Panc1 (cell line): ENCODE data around the gene KREMEN2. TPM values are rescaled to one million over a fixed set of nuclear protein-coding genes. Genes with fewer than 3 reads are reported as not detected.

Source experiments
- ATAC-seq: fragments of 200-7000 bp; cut with Tn5 transposase; 2 replicates; pipeline ENCODE4 v1.9.1; 2020; ENCODE audit warnings: mild to moderate bottlenecking, moderate library complexity
- Bru-seq: library from RNA; stranded (reverse); fragments of 400-500 nt; gene quantifications from one replicate; lab custom pipeline; 2021; lab: Mats Ljungman, UMichigan
- BruChase-seq, 2 experiments: library from RNA; stranded (reverse); fragments of 400-500 nt; gene quantifications; one replicate each; lab custom pipeline; 2021; lab: Mats Ljungman, UMichigan
- BruUV-seq: library from RNA; stranded (reverse); fragments of 400-500 nt; replicated peaks from 2 replicates; lab custom pipeline; 2021; lab: Mats Ljungman, UMichigan
- CTCF ChIA-PET: fragments of 300-600 bp; sonication (Branson Sonifier 250); formaldehyde crosslinking; loops from one replicate; lab custom pipeline; 2022; ENCODE audit warnings: antibody characterized with exemption; lab: Charles Lee
- POLR2A ChIA-PET: fragments of 300-600 bp; sonication (Branson Sonifier 250); formaldehyde crosslinking; loops from one replicate; lab custom pipeline; 2022; ENCODE audit warnings: antibody characterized with exemption; lab: Charles Lee
- DNase-seq: peaks from one replicate; pipeline ENCODE4 v3.0.0-alpha.2; 2010; ENCODE audit warnings: low read depth, low spot score
- H3K27ac ChIP-seq: 2 replicates; pipeline ENCODE4 v1.5.1; 2011; ENCODE audit warnings: mild to moderate bottlenecking, low read length, inconsistent platforms
- H3K27me3 ChIP-seq: fragments of 200-500 bp; sonication (Bioruptor generic); 2 replicates; pipeline ENCODE4 v1.6.0; 2014; ENCODE audit warnings: low read length, inconsistent platforms; ENCODE audit not compliant: control insufficient read depth, insufficient read depth
- H3K36me3 ChIP-seq: fragments of 200-500 bp; sonication (Bioruptor generic); 2 replicates; pipeline ENCODE4 v1.5.1; 2014; ENCODE audit warnings: inconsistent platforms, mild to moderate bottlenecking, low read length, moderate library complexity; ENCODE audit not compliant: control insufficient read depth, insufficient read depth
- H3K4me1 ChIP-seq: 2 replicates; pipeline ENCODE4 v1.5.1; 2011; ENCODE audit warnings: inconsistent platforms, mild to moderate bottlenecking, low read length, moderate library complexity; ENCODE audit not compliant: control insufficient read depth, insufficient read depth
- H3K4me3 ChIP-seq, 2 experiments: 2 replicates each; pipeline ENCODE4 v1.5.1; 2011 to 2012; ENCODE audit warnings: low read depth in 2 of 2, low read length in 2 of 2, mild to moderate bottlenecking in 2 of 2, inconsistent platforms in 1 of 2, moderate library complexity in 1 of 2
- H3K9me3 ChIP-seq: fragments of 200-500 bp; sonication (Bioruptor generic); 2 replicates; pipeline ENCODE4 v1.5.1; 2014; ENCODE audit warnings: low read depth, mild to moderate bottlenecking, inconsistent platforms, low read length, moderate library complexity; ENCODE audit not compliant: control insufficient read depth, insufficient read depth
- POLR2AphosphoS5 ChIP-seq: IDR thresholded peaks from 2 replicates; pipeline ENCODE4 v1.6.1; 2012; ENCODE audit warnings: mild to moderate bottlenecking, low read depth, low read length, moderate library complexity
- SIN3A ChIP-seq: IDR thresholded peaks from 2 replicates; pipeline ENCODE4 v1.6.1; 2012; ENCODE audit warnings: low read depth, mild to moderate bottlenecking, low read length, moderate library complexity, borderline replicate concordance; ENCODE audit not compliant: insufficient read depth
- TCF7L2 ChIP-seq: IDR thresholded peaks from 2 replicates; pipeline ENCODE4 v1.6.1; 2011; ENCODE audit warnings: mild to moderate bottlenecking, low read depth, low read length, inconsistent platforms
- in situ Hi-C: cut with HindIII; loops from 2 replicates; pipeline ENCODE4 v1.10.0; 2016; ENCODE audit warnings: low sequenced_read_pairs, low pct_unique_long_range_greater_than_20kb
- intact Hi-C: fragments of 100-400 bp; cut with micrococcal nuclease; formaldehyde crosslinking; loops from one replicate; pipeline ENCODE4 v1.10.0; 2022; ENCODE audit not compliant: unreplicated experiment
- long read RNA-seq: library from polyadenylated mRNA; unstranded; transcript quantifications from one replicate; pipeline ENCODE4 v2.0.0, GENCODE V29; 2021; ENCODE audit not compliant: unreplicated experiment
- polyA plus RNA-seq: library from polyadenylated mRNA; unstranded; fragments of >200 nt; gene quantifications from one replicate; pipeline ENCODE4 v1.2.1, GENCODE V29; 2012; ENCODE audit warnings: missing spikeins; ENCODE audit not compliant: insufficient read length
- total RNA-seq: library from RNA; stranded (reverse); gene quantifications from one replicate; pipeline ENCODE4 v1.2.1, GENCODE V29; 2021; ENCODE audit not compliant: unreplicated experiment
- TF ChIP-seq, protein P1 (sequence below): fragments of 450-650 bp; IDR thresholded peaks from 2 replicates; pipeline ENCODE4 v1.5.1; 2017; ENCODE audit warnings: mild to moderate bottlenecking
- TF ChIP-seq, protein P2 (sequence below), 2 experiments: IDR thresholded peaks; 2 replicates each; pipeline ENCODE4 v1.6.1; 2011 to 2012; ENCODE audit warnings: low read depth in 2 of 2, control low read depth in 1 of 2, low read length in 1 of 2, mild to moderate bottlenecking in 1 of 2, moderate library complexity in 1 of 2; ENCODE audit not compliant: insufficient read depth in 1 of 2

KREMEN2 gene, protein sequence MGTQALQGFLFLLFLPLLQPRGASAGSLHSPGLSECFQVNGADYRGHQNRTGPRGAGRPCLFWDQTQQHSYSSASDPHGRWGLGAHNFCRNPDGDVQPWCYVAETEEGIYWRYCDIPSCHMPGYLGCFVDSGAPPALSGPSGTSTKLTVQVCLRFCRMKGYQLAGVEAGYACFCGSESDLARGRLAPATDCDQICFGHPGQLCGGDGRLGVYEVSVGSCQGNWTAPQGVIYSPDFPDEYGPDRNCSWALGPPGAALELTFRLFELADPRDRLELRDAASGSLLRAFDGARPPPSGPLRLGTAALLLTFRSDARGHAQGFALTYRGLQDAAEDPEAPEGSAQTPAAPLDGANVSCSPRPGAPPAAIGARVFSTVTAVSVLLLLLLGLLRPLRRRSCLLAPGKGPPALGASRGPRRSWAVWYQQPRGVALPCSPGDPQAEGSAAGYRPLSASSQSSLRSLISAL
- total RNA-seq (10.8 TPM), Bru-seq, nascent RNA (percentile 44 among the genes with signal in this experiment), BruChase-seq, experiment 1, labeled RNA remaining after a 2-hour chase (percentile 49 among the genes with signal in this experiment), BruChase-seq, experiment 2, labeled RNA remaining after a 6-hour chase (percentile 57 among the genes with signal in this experiment)
- polyA plus RNA-seq: 12.1 TPM
- long read RNA-seq, transcript KREMEN2-201 (9 exons, 2,326 nt): major isoform, 5 of 26 reads
- long read RNA-seq, partial matches to known transcripts: 5 of 26 reads
- long read RNA-seq, other reads (novel, unspliced or antisense): 13 of 26 reads

DNA sequence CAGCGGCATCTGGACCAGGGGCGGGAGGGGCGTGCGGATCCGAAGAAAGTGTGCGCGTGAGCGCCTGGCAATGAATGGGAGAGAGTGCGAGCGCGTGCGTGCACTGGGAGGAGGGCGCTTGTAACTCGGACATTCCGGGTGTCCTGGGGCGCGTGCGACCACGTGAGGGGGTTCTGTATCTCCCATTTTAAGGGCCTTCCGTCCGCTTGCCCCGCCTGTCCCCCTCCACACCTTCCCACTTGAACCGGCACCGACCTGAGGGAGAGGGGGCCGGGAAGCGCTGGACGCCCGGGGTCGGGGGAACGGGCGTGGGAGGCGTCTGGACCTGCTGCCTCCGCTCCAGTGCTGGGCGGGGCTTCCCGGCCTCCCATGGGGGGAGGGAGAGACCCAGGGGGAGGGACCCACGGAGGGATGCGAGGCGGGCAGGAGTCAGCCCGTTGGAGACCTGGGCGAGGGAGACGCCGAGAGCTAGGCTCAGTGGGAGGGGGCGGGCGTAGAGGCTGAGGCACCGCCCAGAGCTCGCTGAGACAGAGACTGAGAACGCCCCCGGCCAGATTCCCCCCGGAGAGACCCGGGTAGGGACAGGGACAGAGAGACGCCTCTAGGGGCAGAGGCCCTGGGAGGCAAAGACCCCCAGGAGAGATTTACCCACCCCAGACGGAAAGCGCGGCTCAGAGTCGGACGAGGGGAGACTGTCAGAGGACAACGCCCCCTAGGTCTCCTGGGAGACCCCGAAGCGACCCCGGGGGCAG lies at the start of gene KREMEN2:
Gene KREMEN2, plus strand, starts transcription at position 553 of the 752 bp plus-strand sequence. CDS start 246 bp downstream, outside the sequence.
- Histone ChIP-seq H3K27me3 (no peaks in the 10 kb centered on the region), H3K36me3 (no peaks in the 10 kb centered on the region; the same call in 1 of the 2 replicates), H3K4me3 (peak within 1 kb of the TSS; percentile 56 to 81), H3K27ac (peak within 1 kb of the TSS; percentile 79; the same call in 1 of the 2 replicates), H3K4me1 (peaks cover 23% of the 10 kb centered on the region), H3K9me3 (no peaks in the 10 kb centered on the region)
- TF ChIP-seq TCF7L2: peak; percentile 15; the same call in 1 of the 2 replicates
- TF ChIP-seq, protein P1, sequence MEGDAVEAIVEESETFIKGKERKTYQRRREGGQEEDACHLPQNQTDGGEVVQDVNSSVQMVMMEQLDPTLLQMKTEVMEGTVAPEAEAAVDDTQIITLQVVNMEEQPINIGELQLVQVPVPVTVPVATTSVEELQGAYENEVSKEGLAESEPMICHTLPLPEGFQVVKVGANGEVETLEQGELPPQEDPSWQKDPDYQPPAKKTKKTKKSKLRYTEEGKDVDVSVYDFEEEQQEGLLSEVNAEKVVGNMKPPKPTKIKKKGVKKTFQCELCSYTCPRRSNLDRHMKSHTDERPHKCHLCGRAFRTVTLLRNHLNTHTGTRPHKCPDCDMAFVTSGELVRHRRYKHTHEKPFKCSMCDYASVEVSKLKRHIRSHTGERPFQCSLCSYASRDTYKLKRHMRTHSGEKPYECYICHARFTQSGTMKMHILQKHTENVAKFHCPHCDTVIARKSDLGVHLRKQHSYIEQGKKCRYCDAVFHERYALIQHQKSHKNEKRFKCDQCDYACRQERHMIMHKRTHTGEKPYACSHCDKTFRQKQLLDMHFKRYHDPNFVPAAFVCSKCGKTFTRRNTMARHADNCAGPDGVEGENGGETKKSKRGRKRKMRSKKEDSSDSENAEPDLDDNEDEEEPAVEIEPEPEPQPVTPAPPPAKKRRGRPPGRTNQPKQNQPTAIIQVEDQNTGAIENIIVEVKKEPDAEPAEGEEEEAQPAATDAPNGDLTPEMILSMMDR: peak; percentile 53; the same call in 1 of the 2 replicates
- TF ChIP-seq SIN3A: no peak; the same call in 1 of the 2 replicates
- TF ChIP-seq POLR2AphosphoS5: no peak
- BruUV-seq: no TSS peak
- CTCF ChIA-PET: no interaction called here
- intact Hi-C loops: no loop called here
- POLR2A ChIA-PET: interaction anchor here (0.5 kb wide), 1 partner anchor 73 kb away, joined by 8 read pairs; the partner anchor contains the start of gene BICDL2
- DNase-seq: no peak
- in situ Hi-C loops: no loop called here
- ATAC-seq: peak; percentile 70

DNA sequence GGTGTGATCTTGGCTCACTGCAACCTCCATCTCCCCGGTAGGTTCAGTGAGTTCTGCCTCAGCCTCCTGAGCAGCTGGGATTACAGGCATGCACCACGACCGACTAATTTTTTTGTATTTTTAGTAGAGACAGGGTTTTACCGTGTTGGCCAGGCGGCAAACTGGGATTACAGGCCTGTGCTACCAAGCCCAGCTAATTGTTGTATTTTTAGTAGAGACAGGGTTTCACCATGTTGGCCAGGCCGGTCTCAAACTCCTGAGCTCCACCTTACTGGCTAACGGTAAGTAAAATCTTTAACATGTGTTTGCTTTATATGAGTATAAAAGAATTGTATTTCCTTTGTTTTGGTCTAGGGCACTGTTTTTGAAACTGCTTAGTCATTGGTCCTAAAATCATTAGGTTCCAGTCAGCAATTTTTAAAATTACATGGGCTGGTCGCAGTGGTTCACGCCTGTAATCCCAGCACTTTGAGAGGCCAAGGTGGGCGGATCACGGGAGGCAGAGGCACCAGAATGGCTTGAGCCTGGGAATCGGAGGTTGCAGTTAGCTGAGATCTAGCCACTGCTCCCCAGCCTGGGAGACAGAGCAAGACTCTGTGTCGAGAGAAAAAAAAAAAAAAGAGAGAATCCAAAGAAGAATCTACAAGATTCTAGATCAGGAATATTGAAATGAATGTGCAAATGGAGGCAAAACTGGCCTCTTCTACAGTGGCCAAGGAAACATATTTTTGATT lies 48.7 kb upstream of the KREMEN2 start:
- ATAC-seq: no peak
- Histone ChIP-seq H3K4me1 (peaks cover 12% of the 10 kb centered on the region), H3K9me3 (no peaks in the 10 kb centered on the region), H3K36me3 (peaks cover 2% of the 10 kb centered on the region; the same call in 1 of the 2 replicates), H3K4me3 (no peak overlapping the region), H3K27me3 (no peaks in the 10 kb centered on the region), H3K27ac (peak overlapping the region; percentile 51; the same call in 1 of the 2 replicates)
- TSS peak; percentile 60 for BruUV-seq
- TF ChIP-seq TCF7L2 (no peak), POLR2AphosphoS5 (no peak), SIN3A (no peak)
- TF ChIP-seq, protein P2, sequence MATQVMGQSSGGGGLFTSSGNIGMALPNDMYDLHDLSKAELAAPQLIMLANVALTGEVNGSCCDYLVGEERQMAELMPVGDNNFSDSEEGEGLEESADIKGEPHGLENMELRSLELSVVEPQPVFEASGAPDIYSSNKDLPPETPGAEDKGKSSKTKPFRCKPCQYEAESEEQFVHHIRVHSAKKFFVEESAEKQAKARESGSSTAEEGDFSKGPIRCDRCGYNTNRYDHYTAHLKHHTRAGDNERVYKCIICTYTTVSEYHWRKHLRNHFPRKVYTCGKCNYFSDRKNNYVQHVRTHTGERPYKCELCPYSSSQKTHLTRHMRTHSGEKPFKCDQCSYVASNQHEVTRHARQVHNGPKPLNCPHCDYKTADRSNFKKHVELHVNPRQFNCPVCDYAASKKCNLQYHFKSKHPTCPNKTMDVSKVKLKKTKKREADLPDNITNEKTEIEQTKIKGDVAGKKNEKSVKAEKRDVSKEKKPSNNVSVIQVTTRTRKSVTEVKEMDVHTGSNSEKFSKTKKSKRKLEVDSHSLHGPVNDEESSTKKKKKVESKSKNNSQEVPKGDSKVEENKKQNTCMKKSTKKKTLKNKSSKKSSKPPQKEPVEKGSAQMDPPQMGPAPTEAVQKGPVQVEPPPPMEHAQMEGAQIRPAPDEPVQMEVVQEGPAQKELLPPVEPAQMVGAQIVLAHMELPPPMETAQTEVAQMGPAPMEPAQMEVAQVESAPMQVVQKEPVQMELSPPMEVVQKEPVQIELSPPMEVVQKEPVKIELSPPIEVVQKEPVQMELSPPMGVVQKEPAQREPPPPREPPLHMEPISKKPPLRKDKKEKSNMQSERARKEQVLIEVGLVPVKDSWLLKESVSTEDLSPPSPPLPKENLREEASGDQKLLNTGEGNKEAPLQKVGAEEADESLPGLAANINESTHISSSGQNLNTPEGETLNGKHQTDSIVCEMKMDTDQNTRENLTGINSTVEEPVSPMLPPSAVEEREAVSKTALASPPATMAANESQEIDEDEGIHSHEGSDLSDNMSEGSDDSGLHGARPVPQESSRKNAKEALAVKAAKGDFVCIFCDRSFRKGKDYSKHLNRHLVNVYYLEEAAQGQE (IDR thresholded peaks at IDR 0.05; ENCODE audit: insufficient read depth in 1 of 2, low read depth in 2 of 2, low read length in 1 of 2): no peak
- TF ChIP-seq, protein P1: no peak
- intact Hi-C loops (no loop called here), in situ Hi-C loops (no loop called here)
- DNase-seq: no peak
- CTCF ChIA-PET: interaction anchor here (0.6 to 1.9 kb wide), 3 partner anchors 9 to 47 kb away, joined by 3 to 10 read pairs (median 3); no protein-coding TSS in a partner anchor
- POLR2A ChIA-PET: no interaction called here
